ENCODE measurements around the gene GPBP1.

- no peak for TF ChIP-seq CTCF (IDR thresholded peaks at IDR 0.05)
- no peak for TF ChIP-seq JAZF1 (CRISPR knock-in tag; IDR thresholded peaks at IDR 0.05)
- no peak for TF ChIP-seq TP53 (CRISPR knock-in tag; IDR thresholded peaks at IDR 0.05)
- TF ChIP-seq MAX (CRISPR knock-in tag; IDR thresholded peaks at IDR 0.05), result no peak
- no peak for TF ChIP-seq ZBTB43 (CRISPR knock-in tag; IDR thresholded peaks at IDR 0.05)
- TF ChIP-seq OVOL2 (CRISPR knock-in tag; IDR thresholded peaks at IDR 0.05; ENCODE audit: borderline replicate concordance), result no peak
- TF ChIP-seq FOXJ3 (CRISPR knock-in tag; IDR thresholded peaks at IDR 0.05; ENCODE audit: borderline replicate concordance), result no peak
- no peak for TF ChIP-seq PRDM15 (CRISPR knock-in tag; IDR thresholded peaks at IDR 0.05)
- TF ChIP-seq SMAD4 (CRISPR knock-in tag; IDR thresholded peaks at IDR 0.05), result no peak
- TF ChIP-seq SP1 (CRISPR knock-in tag; conservative IDR thresholded peaks at IDR 0.05), result no peak
These were observed 15.7 kb downstream of the GPBP1 start for GRCh38 chr5:57189515-57189914.
